NT2/D1 (cell line): ENCODE results near the gene SLC13A3.

Experiments used
- SUZ12 ChIP-seq: IDR thresholded peaks from 2 replicates; pipeline ENCODE4 v1.6.1; 2011; ENCODE audit not compliant: insufficient read length, insufficient read depth; ENCODE audit errors: extremely low read depth
- YY1 ChIP-seq: IDR thresholded peaks from 2 replicates; pipeline ENCODE4 v1.6.1; 2011; ENCODE audit not compliant: insufficient read length, insufficient read depth
- ZNF274 ChIP-seq: IDR thresholded peaks from 2 replicates; pipeline ENCODE4 v1.6.1; 2011; ENCODE audit warnings: mild to moderate bottlenecking, low read depth, low read length

- TF ChIP-seq YY1 (no peak), ZNF274 (no peak), SUZ12 (no peak)
Measured at GRCh38 chr20:46606817-46607190, 44.5 kb downstream of the SLC13A3 start.
